ENCODE measurements around the gene GLIS1.

The GLIS1 gene

GRCh38 chr1:53629101-53629691 lies 109.8 kb downstream of the GLIS1 start:
- DNase-seq: no peak

- no peak for DNase-seq
These were observed 110.5 kb downstream of the GLIS1 start for GRCh38 chr1:53628286-53628955.

GRCh38 chr1:53627666-53628065 lies 111.3 kb downstream of the GLIS1 start:
- DNase-seq: no peak

- no peak for DNase-seq
These were observed 111.9 kb downstream of the GLIS1 start for GRCh38 chr1:53627031-53627430.

GRCh38 chr1:53626616-53627015 lies 112.3 kb downstream of the GLIS1 start:
- no peak for DNase-seq

GRCh38 chr1:53625766-53626520 lies 113.0 kb downstream of the GLIS1 start:
- DNase-seq: no peak

- no peak for DNase-seq
These were observed 113.9 kb downstream of the GLIS1 start for GRCh38 chr1:53625049-53625448.

- no peak for DNase-seq
These were observed 116.4 kb downstream of the GLIS1 start for GRCh38 chr1:53622531-53622930.

GRCh38 chr1:53621144-53621543 lies 117.8 kb downstream of the GLIS1 start:
- DNase-seq: no peak

GRCh38 chr1:53620061-53620855 lies 118.7 kb downstream of the GLIS1 start:
- DNase-seq: no peak

GRCh38 chr1:53619367-53620060 lies 119.5 kb downstream of the GLIS1 start:
- no peak for DNase-seq

- no peak for DNase-seq
These were observed 120.2 kb downstream of the GLIS1 start for GRCh38 chr1:53618500-53619366.

GRCh38 chr1:53617851-53618499 lies 121.0 kb downstream of the GLIS1 start:
- DNase-seq: no peak

GRCh38 chr1:53617382-53617781 lies 121.6 kb downstream of the GLIS1 start:
- DNase-seq: no peak

- DNase-seq: no peak
These were observed 122.0 kb downstream of the GLIS1 start for GRCh38 chr1:53616927-53617326.

- no peak for DNase-seq
These were observed 122.5 kb downstream of the GLIS1 start for GRCh38 chr1:53616511-53616910.

GRCh38 chr1:53615101-53615500 lies 123.9 kb downstream of the GLIS1 start:
- no peak for DNase-seq

GRCh38 chr1:53614231-53615021 lies 124.5 kb downstream of the GLIS1 start:
- no peak for DNase-seq

- DNase-seq: no peak
These were observed 130.3 kb downstream of the GLIS1 start for GRCh38 chr1:53608676-53609075.

- no peak for DNase-seq
These were observed 130.9 kb downstream of the GLIS1 start for GRCh38 chr1:53608071-53608470.
